Measurements from ENCODE around the gene PSMB8.

The PSMB8 gene

DNA sequence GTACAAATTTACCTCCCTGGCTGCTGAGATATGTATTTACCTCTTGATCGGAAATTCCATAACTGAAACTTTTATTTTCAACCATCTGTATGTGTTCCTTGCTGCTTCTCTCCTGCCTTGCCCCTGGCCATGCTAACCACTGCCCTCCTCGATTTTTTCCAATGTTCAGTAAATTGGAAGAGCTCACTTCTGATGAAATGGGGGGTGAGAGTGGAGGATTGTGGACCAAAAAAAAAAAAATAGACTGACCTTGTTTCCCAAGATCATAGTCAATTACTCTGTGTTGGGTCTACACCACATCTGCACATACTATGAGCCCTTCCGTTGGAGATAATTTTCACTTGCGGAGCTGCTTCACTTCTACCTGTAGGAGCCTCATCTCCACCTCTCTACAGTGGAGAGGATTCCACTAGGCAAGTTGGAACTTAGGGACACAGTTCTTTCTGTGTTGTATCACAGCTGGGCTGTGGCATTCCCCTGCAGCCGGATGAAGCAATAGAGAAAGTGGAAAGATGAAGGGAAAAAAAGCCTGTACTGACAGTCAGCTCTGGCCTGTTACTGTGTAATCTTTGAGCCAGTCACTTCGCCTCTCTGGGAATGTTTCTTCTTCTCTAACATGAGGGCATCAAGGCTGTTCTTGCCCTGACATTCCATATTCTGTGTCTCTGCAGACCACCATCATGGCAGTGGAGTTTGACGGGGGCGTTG, 11.8 kb upstream of the PSMB8 start:
- DNase-seq (ENCODE audit: low spot score) = no peak

DNA sequence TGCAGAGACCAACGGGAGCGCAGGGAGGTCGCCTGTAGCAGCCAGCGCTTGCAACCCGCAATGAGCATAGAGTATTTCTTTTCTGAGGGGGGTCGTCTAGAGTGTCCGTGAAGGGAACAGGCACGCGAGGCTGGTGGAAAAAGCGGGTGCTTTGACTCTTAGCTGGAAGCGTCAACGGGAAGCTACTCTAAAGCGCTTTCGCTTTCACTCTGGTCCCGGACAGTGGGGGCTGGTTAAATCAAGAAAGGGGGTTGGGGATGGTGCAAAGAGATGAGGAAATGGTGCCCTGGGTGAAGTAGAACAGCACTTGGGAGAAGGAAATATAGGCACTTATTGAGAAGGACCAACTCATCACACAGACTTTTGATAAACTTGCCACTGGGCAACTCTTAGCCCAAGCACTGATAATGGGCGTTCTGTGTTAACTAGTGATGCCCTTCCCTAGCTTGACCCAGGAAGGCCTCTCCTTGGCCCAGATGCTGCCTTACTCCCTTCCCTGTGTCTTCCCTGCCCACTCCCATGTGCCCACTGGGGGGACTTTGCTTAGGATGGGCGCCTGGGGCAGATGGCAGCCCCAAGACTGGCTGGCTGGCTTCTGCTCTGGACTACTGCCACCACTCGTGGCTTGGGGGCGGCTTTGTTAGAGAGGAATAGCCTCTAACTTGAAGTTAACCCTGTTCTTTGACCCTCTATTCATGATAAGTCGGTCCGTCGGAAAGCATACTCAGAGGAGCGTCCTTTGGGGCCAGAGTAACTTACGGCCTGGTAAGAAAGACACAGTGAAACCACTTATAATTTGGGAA, 10.7 kb upstream of the PSMB8 start:
- DNase-seq (ENCODE audit: low spot score) = peak; percentile 58

DNA sequence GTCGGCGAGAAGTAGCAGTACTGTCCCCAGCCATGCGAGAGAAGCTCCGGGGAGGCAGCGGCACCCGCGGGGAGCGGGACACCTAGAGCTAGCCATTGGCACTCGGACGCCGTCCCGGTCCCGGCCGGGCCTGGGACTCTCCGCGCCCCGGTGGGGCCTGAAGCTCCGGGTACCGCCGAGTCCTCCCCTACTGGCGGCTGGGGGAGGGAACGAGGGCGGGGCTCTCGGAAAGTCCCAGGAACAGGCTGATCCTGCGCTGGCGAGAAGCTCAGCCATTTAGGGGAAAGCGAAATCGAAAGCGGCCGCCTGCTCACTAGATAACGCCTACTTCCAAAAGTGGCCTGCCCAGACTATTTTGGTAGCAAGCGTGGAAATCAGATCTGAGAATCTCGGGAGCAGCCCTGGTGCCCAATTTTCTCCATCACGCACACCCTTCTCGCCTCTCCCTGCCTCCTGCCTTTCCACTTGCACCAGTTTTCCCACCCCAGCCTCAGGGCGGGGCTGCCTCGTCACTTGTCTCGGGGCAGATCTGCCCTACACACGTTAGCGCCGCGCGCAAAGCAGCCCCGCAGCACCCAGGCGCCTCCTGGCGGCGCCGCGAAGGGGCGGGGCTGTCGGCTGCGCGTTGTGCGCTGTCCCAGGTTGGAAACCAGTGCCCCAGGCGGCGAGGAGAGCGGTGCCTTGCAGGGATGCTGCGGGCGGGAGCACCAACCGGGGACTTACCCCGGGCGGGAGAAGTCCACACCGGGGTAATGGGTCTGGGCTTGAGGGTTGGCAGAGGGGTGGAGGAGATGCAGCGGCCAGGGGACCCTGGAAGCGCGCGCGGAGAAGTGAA, 9.9 kb upstream of the PSMB8 start, which contains the start of the genes PSMB9 and TAP1:
Gene PSMB9, plus strand, starts transcription at position 652 of the 835 bp plus-strand sequence. Its CDS starts 38 bp downstream, at position 690.
Gene TAP1, minus strand, starts transcription at position 164 of the 835 bp plus-strand sequence. Its CDS starts 68 bp downstream, at position 96.
- peak; percentile 94 for DNase-seq (ENCODE audit: low spot score)

DNA sequence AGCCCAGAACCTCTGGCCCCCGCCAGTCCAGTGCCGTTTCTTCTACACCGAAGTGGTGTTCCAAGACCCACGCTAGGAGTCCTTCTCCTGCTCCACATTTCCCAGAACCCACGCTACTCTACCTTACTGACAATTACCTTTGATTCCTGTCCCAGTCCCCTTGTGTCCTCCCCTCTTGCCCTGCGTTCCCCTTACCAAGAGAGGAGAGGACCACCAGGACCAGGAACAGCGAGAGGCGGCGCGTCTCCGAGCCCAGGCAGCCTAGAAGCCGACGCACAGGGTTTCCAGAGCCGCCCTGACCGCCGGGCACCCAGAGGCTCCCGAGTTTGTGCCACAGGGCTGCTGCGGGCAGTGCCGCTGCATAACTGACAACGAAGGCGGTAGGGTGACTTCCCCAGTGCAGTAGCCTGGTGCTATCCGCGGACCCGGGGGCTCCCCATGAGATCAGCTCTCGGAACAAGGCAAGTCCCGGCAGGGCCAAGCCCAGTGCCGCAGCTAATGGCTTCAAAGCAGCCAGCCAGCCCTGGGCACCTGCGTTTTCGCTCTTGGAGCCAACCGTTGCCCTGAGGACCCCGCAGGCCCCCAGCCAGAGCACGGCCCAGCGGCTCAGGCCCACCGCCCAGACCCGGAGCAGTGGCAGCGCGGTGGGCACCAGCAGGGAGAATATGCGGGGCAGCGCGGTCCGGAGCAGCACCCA, 9.1 kb upstream of the PSMB8 start:
- DNase-seq (ENCODE audit: low spot score) = peak; percentile 52

DNA sequence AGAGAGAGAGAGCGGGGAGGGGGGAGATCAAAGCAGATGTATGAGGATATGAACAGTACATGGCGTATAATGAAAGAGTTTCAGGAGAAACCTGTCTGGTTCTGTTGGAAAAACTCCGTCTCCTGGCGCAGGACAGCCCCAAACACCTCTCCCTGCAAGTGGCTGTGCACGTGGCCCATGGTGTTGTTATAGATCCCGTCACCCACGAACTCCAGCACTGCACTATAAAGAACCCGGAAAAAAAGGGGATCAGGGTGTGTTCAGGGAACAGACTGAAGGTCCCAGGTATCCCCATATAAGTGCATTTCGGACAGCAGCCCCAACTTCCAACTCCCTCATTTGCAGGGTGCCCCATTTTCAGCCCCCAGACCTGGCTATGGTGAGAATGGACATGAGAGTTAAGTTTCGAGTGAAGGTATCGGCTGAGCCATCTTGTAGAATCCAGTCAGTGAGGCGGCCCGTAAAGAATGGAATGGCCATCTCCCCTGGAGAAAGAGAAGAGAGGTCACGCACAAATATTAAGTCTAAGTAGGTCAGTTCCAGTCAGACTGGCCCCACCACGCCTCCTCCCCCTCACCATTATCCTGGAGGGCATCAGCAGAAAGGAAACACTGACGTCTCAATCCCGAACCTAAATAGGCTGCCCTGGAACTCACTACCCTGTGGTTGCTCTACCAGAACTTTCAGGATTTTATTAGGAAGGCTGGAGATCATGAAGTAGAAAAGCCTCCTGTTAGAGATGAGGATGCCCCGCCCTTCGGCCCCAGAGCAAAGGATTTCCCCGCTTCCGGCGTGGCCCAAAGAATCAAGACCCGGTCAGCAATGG, 8.4 kb upstream of the PSMB8 start:
- DNase-seq (ENCODE audit: low spot score) = no peak

DNA sequence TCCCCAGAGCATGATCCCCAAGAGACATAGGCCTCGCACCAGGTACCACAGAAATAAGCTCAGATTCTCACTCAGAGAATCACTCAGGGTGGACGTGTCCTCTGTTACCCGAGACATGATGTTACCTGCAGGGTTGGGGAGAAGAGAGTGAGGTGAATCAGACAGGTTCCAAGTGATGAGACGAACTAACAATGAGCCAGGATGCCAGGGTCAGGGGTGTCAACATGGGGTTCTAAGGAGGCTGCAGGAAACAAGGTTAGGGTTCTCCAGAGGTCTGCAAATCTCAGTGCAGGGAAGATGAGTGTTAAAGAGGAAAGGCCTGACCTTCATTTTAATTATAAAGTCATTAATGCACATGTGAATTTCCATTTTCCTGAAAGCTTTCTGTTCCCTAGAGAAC, 7.2 kb upstream of the PSMB8 start:
- no peak for DNase-seq (ENCODE audit: low spot score)

DNA sequence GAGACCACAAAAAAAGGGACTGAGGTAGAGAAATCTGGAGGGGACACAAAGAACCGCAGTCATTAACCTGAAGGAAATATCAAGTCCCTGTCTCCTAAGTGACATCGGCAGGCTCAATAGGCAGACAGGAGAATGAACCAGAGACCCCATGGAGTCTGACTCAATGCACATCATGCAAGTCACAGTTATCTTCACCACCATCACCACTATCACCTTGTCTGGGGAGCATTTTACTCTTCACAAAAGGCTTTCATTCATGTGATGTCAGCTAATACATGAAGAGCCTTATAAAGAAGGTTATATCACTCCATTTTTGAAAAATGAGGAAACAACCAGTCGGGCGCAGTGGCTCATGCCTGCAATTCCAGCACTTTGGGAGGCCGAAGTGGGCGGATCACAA, 5.3 kb upstream of the PSMB8 start:
- DNase-seq (ENCODE audit: low spot score) = no peak

DNA sequence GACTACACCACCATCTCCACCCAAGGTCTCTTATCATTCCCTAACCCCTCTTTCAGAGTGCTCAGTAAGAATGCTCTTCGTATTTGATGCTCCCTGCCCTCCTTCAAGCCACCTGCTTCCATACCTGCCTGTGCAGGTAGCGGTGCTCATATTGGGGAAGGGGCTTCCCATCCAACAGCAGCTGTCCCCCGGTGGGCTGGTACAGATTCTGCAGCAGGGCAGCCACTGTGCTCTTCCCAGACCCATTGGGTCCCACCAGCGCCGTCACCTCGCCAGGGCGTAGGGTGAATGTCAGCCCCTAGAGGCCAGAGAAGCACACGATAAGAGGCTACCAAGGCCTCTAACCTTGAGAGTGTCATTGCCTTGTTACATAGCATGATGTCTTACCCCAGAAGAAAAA, 3.9 kb upstream of the PSMB8 start:
- no peak for DNase-seq (ENCODE audit: low spot score)

DNA sequence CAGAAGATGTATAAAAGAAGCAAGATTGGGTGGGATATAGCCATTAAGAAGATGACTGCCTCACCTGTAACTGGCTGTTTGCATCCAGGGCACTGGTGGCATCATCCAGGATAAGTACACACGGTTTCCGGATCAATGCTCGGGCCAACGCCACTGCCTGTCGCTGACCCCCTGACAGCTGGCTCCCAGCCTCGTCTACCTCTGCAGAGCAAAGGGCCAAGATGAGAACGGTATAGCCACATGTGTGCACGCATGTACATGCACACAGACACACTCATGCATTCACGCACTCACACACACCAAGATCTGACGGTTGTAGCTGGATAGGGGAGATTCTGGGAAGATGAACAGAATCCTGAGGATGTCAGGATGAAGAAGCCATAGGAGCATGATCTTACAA, 3.2 kb upstream of the PSMB8 start:
- DNase-seq (ENCODE audit: low spot score) = no peak

DNA sequence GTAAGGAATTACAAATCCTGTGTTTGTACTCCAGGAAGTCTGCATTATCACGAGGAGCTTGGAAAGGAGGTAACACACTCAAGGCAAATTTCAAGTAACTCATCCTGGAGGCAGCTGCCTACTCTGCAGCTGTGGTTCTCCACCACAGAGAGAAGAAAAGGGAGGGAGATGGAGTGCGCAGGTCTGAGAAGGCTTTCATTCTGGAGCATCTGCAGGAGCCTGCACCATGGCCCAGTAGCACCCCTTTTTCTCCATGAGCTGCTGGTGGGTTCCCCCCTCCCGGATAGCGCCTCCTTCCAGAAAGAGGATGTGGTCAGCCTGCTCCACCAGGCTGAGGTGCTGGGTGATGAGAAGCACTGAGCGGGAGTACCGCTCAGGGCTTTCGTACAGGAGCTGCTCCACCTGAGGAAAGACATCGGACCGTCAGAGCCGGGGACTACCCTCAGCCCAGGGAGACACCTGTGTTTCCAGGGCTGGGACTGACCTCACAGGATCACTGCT, 1.6 kb upstream of the PSMB8 start:
- peak; percentile 39 for DNase-seq (ENCODE audit: low spot score)

DNA sequence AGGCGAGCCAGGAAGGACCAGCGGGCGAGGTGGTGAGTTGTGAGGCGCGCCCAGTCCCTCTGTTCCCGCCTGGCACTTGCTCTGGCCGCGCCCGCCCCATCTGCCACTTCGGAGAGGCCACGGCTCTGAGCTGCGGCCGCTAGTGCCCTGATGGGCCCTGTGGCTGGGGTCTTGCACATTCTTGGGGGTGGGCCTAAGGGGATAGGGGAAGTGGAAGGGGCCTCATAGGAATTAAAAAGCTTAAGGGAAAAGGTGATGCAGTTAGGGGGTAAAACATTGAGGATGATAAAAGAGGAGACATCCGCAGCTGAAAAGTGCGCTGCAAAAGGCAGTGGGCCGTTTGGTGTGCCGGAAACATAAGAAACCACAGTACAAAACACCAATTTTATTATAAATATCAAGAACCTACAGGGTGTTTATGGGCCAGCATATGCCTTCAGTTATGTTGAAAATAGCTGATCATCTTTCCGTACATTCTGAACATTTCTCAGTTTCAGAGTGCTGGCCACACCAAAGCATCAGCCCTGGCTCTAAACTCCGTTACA, 1.1 kb upstream of the PSMB8 start:
- no peak for DNase-seq (ENCODE audit: low spot score)

DNA sequence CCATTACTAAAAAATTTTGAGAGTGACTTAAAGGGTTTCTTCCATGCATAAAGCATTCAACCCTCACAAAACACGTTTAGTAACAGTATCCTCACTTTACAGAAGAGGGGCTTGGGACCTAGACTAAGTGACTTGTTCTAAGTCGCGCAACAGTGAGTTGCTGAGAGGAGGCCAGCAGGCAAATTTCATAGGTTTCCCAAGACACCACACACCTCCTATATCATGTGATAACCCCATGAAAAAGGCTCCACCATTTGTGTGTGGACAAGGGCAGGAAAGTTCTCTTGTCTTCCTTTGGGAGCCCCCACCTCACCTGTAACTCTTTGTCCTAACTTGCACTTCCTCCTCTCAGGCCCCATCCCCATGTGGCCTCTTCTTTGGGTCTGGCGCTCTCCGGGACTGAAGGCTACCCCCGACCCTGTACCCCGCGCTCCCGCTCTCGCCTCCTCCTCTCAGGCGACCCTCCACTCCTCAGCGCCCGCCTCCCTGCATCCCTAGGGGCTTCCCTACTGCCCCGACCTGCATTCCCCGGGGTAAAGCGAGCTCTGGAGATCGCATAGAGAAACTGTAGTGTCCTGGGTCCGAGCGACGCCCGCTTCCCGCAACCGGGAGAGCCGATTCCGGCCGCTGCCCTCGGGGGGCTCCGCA, 392 bp downstream of the PSMB8 start:
- DNase-seq (ENCODE audit: low spot score) = no peak

DNA sequence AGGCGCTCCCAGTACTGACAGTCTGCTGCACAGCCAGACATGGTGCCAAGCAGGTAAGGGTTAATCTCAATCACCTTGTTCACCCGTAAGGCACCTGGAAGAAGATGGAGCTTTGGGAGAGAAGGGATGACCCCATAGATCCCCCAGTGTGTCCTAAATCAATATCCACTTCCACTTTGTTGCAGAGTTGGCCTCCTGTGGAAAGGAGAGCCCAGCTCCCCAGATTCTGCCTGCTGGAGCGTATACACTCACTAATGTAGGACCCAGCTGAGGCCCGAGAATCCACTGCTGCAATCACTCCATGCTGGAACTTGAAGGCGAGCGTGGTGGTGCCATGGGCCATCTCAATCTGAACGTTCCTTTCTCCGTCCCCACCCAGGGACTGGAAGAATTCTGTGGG, 1.2 kb downstream of the PSMB8 start:
- no peak for DNase-seq (ENCODE audit: low spot score)

DNA sequence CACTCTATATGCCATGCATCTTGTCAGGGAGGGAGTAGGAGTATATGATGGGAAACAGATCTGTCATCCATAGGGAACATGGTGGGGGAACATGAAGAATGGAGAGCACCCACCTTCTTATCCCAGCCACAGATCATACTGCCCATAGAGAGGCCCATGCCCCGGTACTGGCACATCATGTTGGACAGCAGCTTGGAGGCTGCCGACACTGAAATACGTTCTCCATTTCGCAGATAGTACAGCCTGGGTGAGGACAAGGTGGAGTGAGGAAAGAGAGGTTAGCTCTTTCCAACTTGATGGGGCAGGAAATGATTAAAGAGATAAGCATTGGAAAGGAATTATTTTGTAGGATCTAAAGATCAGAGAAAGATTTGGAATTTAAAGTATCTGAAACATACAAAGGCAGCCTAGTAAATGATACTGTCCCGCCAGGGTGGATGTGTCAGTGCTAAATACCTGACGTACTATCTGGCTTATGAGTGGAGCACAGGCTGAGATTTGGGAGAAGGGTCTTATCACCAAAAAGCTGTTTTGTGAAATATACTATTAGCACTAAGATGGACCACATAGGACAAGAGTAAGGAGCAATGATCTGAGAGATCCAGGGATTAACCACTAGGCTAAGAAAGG, 1.7 kb downstream of the PSMB8 start:
- DNase-seq (ENCODE audit: low spot score) = no peak

DNA sequence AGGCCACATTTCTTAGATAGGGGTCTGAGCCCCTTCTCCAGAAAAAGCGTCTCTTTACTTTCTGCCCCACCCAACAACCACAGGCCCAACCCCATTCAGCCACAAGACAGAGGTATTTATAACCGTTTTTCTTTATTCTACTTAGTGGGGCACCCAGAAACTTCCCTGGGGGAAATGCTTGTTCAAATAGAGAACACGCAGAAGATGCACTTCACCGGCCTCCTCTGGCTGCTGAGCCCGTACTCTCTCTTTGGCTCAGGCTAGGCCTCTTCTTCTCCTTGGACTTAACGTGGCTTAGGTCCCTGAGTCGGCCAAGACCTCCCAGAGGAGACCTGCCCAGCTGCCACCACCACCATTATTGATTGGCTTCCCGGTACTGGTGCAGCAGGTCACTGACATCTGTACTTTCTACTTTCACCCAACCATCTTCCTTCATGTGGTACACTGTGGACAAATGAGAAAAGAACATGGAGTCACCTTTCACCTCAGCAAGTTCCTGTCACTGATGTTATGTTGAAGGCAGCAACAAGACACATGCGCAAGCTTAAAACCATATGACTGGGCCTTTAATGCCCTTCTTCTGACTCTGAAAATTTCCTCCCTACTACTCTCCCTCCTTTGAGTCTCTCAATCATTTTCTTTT, 3.1 kb downstream of the PSMB8 start:
- peak; percentile 43 for DNase-seq (ENCODE audit: low spot score)

DNA sequence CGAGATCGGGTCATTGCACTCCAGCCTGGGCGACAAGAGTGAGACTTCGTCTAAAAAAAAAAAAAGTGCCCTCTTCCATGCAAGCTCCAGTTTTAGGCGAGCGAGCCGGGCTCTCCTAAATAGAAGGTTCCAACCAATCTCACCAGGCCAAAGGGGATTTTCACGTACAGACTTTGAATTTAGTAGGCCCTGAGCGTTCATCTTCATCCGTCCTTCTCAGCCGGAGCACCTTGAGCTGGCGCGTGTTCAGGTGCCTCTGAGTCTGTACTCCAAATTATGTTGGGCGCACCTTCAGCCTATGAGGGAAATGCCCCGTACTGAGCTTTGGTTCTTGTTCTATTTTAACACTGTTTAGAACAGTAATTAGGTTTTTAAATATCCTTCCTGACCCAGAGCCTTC, 4.5 kb downstream of the PSMB8 start:
- no peak for DNase-seq (ENCODE audit: low spot score)

DNA sequence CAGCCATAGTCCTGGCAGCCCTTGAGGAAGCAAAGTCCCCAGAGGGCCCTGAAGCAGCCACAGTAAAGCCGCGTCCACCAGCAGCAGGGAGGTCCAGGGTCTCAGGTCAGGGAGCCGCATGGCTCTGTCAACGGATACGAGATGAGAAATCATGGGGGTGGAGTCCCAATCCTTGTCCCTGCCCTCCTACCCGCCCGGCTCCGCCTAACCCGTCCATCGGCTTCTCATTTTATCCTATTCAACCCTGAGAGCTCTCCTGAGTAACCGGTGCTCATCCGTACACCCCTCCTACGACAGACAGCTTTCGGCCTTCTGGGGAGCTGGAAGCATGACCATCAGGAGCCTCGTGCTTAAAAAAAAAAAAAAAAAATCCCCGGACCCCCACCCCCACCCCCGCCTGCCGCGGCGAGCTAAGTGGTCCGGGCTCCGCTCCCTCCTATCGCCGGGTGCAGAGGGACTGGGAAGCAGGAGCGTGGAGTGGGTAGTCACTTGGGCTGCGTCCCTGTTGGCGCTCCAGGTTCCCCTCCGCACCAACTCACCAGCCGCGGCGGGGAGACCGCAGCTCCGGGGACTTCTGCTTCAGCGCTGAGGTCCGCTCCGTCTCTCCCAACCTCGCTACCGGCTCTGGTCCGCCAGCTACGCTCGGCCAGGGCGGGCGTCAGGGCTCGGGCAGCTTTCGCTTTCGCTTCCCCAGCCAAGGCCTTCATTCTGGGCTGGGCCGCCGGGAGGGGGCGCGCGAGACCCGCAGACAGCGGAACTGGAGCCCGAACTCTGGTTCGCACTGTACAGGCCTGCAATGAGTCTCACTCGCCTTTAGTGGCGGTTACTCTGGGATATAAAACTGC, 5.5 kb downstream of the PSMB8 start, which contains the start of gene TAP2:
Gene TAP2, minus strand, starts transcription at position 626 of the 845 bp plus-strand sequence. Its CDS starts 506 bp downstream, at position 120.
- DNase-seq (ENCODE audit: low spot score) = peak; percentile 98

DNA sequence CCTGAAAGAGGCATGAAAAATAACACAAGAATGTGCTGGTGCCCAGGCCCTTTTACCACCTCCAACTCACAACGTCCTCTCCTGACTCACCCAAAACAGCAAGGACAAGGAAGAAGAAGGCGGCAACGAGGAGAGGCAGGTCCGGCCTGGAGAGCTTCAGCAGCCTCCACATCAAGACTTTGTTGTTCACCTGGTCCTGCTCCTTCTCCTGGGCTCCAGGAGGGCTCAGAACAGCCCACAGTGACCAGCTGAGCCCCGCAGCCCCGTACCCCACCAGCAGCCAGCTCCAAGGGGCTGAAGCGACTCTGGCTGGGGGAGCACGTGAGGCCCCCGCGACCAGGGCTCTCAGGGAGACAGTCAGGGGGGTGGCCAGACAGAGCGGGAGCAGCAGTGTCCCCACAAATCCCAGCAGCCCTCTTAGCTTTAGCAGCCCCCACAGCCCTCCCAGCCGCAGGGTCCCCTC, 6.2 kb downstream of the PSMB8 start:
- DNase-seq (ENCODE audit: low spot score) = no peak

Data from CD4-positive, alpha-beta T cell treated with Interleukin-15 for 4 hours (primary cell).